Inferior parietal cortex (tissue), 1 donor: ENCODE results near the gene BUD13.
A peak's percentile ranks its signal among the peaks of the same experiment; 100 is the strongest.

Source experiments
- DNase-seq: peaks from one replicate; pipeline ENCODE4 v3.0.0-alpha.2; 2016; ENCODE audit errors: extremely low spot score

BUD13 gene

DNA sequence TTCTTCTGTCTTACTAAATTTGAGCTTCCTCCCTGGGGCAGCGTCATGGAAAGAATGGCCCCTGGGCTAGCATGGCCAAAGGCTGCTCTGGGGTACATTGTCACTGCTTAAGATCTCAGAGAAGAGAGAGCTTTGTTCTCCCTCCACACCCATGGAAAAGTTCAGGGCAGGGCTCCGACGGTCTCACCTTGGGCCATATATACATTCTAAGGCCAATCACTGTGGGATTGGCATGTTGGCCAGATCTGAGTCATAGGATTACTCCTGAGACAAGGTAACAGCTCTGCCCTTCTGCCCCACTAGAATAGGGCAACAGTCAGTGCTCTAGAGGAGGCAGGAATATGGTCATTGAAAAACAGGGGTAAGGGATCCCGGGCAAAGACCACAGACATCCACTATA lies 56.2 kb downstream of the BUD13 start:
- no peak for DNase-seq

DNA sequence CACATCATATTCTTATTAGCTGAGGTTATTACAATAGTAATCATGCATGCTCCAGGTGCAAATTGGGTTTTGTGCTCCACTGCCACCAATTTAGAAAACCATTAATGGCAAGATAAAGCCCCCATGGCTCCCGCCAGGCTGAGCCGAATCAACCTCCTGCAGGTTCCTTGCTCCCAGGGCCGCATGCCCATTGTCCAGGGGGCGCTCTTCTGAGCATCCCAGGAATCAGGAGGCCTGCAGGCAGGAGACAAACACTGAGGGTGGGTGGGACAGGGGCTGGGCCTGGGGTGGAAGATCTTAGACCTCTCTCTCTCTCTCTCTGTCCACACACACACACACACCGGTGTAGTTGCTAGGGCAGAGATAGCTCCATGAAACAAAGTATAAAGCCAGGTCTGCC lies 57.4 kb downstream of the BUD13 start:
- no peak for DNase-seq

DNA sequence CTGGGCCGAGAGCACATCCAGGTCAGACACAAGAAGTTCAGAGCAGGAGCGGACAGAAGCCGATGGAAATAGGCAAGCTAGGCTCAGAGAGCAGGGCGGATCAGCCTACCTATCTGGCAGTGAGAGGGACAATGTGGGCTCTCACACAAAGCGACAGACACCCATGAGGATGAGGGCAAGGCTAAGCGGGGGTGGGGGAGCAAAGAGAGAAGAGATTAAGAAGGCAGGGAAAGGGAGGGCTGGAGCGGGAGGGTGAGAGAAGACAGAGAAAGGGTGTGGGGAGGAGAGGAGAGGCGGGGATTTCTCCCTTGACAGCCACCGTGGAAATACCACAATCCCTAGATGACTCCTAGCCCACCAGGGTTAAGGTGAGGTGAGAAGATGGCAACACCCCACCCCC lies 57.9 kb downstream of the BUD13 start:
- DNase-seq, result no peak

DNA sequence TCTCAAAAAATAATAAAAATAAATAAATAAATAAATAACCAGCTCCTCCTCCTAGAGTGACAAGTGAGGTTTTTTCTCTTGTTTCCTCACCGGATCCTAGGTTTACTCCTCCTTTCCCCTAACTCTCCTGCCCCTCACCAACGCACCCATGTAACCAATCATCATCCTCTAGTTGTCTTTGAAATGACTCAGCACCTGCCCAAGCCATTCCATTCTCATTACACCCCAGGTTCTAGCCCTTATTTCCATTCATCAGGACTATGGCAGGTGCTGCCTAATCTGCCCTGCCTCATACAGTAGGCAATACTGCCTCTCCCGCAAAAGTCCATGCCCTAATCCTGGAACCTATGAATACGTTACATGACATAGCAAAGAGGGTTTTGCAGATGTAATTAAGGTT lies 60.4 kb downstream of the BUD13 start:
- no peak for DNase-seq

DNA sequence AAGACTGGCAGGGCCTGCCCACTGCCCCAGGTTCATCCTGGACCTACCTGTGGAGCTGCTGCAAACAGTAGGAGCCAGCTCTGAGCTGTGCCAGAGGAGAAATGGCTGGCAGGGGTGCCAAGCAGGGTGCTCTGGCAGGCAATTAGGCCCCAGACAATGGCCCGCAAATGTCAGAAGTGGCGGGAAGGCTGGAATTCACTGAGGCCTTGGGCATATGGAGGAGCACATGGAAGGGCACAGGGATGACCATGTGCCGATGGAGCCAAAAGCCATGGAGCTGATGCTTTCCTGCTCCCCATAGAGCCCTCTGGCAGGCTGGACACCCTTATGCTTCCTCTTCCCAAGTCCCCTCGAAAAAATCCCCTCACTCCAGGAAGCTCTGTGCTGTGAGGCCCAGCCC lies 62.0 kb downstream of the BUD13 start:
- DNase-seq, result no peak

DNA sequence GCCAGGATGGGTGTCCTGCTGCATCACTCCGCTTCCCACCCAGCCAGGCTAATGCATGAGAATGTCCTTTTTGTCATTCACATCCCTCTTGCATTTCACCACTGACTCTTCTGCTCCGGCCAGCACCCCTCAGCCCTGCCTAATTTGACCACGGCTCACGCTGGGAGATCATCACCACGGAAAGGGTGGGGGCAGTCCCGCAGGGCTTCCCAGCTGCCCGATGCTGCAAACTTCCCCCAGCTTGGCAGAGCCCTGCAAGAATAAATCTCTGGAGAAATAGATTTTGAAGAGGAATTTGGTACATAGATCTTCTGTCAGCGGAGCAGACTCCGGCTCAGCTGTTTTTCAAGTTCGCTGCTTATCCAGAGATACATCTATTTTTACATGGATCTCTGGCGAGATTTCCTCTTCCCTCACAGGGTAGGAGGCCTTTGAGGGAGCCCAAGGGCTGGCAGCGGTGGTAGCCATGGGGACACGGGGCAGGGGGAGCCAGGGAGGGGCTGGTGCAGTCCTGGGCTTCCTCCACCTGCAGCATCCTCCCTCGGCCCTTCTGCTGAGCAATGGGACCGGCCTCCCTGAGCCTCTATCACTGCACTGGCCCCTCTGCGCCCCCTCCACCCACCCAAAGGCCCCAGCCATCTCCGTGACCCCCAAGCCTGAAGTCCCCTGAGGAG lies 62.6 kb downstream of the BUD13 start:
- peak; percentile 36 for DNase-seq

DNA sequence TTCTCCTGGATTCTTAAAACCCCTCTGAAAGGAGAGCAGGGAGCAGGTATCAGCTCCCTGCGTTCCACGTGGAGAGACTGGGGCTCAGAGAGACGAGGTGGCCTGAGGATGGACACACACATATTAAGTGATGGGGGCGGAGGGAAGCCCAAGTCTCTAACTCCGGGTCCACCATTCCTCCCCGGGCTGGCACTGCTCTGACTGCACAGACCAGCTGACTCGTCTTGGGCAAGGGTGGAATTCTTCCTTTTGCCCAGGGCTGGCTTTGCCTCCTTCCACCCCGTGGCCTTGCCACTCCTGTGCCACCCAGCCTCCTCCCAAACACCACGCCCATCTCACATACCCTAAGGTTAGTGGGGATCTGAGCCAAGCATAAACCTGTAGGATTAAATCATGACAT lies 65.0 kb downstream of the BUD13 start:
- DNase-seq, result no peak

DNA sequence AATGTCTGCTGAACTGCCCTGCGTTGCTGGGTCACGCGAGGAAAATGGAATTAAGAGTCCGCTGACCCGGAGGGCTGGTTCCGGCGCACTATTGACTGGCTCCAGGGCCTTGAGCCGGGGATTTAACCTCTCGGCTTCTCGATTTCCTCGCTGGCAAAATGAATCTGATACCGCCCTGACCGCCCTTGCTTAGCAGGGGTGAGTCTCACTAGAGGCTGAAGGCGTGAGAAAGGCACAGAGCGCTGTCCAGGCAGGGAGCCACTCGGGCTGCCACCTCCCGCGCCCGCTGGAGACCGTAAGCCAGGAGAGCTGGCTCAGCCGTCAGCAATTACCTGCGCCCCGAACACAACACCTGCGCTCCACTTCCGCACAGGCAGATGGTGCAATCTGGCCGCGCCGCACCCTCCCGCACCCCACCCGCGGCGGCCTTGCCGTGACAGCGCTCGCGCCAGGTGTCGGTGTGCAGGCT lies 65.6 kb downstream of the BUD13 start:
- no peak for DNase-seq

DNA sequence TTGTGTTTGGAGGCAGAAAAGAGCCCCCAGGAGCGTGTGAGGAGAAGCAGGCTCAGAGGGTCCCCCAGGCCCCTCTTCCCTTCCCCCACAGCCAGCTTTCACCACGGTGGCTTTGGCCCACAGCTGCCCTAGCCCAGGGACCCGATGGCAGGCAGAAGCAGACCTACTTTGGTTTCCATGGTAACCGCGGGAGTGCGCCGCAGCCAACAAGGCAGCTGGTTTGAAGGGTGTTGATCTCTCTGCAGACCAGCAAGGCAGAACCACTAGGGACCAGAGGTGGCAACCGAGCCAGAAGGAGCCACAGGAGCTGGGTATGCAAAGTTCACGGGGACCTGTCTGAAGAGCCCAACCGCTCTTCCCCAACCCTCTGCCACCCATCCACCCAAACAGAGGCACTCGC lies 69.4 kb downstream of the BUD13 start:
- peak; percentile 54 for DNase-seq

DNA sequence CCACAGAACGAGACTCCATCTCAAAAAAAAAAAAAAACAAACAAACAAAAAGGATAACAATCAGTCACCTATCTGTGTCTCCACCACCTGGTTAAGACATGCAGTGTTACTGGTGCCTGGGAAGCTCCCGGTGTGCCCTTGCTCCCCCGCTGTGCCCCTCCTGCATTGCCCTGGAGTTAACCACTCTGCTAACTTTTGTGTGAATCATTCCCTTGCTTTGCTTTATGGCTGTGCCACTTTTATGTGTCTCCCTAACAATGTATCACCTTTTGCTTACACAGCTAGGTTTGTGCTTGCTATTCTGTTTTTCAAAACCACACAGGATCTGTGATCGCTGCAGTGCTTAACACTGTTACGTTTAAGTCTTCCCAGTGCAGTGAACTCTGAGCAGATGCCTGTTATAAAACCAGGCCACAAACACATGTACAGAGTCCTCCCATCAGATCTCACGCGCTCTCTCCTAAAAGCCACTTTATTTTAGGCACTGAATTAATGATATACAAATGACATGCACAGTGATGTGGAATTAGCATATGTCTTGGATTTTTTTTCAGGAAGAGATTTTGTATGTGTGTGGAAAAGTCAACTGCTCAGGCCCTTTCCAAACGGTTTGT lies 69.9 kb downstream of the BUD13 start:
- peak; percentile 38 for DNase-seq

DNA sequence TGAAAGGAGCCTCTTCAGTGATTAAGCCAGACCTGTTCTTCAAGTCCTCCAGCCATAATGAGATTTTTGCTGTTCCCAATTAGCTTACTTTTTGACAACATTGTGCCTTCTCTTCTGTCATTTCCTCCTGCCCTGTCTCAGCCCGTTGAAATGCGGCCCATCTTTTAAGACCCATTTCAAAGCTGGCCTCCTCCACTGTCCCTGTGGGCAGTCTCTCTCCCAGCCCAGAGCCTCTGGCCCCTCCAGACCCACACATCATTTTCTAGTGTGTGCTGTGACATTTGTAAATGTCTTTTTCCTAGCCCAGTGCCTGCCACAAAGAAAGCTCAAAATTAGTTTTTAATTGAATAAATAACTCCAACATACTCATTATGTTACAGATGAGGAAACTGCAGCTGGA lies 70.9 kb downstream of the BUD13 start:
- no peak for DNase-seq

DNA sequence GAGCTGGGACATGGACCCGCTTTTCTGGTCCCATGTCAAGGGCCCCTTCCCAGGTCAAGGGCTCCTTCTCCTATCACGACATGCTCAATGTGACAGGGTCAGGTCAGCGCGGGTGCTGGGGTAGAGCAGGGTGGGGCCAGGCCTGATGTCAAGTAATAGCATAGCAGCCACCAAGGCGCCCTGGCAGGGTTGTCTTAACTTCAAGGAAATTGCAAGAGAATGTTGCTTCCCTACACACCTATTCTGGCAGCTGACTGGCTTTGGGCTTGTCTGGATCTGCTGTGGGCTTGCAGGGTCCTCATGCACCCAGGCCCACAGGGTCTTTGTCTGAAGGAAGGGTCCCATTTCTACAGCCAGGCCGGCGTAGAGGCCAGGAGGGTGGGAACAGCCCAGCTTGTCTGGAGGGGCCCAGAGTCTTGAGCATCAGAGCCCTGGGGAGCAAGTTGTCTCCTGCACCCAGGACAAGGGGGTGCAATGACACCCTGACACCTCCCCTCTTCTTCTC lies 71.4 kb downstream of the BUD13 start:
- no peak for DNase-seq

DNA sequence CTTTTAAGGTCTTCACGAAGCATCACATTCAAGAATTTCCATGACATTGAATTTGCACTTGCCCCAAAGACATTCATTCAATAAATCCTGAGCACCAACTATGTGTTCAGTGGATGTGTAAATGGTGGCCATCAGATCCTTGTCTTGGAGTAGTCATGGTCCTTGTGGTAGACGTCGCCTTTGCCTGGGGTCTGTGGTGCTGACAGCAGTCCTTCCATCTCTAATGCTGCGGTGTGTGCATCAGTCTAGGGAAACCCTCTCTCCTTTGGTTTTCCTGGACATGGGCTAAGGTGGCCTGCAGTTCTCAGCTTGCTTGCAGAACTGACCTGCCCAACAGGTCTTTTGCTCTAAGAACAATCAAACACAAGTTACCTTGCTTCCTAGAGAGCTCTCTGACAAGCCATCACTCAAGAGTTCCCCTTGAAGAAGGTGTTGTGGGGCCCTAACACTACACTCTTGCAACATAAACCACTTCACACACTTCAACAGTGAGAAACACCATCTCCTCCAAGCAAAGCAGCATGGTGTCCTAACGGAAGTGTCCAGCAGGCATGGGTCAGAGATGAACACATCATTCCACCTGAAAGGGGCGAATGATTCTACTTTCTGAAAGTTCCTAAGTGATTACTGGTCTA lies 72.1 kb downstream of the BUD13 start:
- DNase-seq, result no peak
